DMS79 treated with DMSO at 0.1 percent for 48 hours (cell line): Measurements from ENCODE around the gene FNDC5.
A peak's percentile ranks its signal among the peaks of the same experiment; 100 is the strongest.

Source experiments
- DNase-seq: peaks from one replicate; lab custom pipeline; 2025; lab: John Stamatoyannopoulos, UW

The FNDC5 gene

DNA sequence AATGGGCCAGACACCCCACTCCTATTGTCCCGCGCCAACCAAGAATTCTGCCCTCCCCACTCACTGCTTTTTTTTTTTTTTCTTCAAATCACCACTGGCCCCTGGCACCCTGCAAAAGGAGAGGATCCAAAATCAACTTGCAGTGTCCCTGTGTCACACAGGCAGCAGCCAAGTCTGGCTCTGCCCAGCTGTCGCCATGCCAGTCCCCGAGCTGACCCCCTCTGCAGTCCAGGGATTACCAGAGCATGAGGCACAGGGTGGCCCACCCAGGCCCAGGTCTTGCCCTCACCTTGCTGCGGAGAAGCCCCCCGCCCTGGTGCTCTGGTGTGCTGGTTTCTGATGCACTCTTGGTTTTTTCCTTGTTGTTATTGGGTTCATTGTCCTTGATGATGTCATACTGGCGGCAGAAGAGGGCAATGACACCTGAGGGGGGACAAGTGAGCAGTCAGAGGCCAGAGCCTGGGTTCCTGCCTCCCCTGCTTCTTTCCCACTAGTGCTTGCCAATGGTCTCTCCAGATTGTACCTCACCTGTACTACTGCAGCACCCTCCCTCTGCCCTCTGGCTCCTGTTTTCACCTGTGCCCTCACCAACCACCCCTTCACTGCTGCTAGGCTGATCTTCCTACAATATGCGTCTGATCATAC lies 6.2 kb downstream of the FNDC5 start:
- DNase-seq, result no peak

DNA sequence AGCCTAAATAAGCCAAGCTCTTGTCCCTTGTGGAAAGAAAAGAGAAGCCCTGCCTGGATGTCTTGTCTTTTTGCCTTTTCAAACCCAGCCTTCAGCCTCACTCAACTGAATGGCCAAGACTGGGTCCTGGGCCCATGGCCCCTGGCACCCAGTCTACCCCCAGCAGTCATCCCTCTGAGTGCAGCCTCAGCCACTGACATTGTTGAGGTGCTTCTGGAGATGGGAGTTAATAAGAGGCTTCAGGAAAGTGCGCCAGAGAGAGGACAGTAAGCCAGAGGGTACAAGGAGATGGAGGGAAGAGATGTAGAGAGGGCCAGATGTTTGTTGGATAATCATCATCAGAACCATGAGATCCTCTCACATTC lies 6.8 kb downstream of the FNDC5 start:
- DNase-seq, result no peak

DNA sequence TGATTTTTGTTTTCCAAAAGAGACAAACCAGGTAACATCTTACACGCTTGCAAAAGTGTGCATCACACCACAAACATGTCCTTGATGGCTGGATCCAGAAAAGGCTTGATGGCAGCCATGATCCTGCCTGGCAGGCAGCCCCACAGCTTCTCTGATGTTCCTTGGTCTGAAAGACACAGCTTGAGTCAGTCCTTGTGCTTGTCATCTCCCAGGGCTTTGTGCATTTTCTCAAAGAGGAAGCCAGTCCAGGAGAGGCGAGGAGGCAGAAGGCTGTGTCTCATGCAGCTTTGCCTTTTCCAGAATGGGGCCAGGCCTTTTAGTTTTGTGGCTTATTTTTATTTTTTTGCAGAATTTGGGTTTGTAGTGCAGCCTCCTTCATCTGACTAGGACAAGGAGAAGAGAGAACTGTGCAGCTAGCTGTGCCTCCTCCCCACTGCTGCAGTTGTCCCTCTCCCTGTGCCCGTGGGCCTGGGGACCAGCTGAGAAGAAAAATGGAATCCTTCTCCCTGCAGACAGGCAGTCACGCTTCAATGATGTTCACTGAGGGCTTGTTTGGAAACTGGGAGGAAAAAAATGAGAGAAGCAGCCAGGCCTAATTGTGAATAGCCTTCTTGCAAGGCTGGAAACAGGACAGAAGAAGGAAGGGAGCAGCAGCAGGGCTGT lies 7.4 kb downstream of the FNDC5 start:
- no peak for DNase-seq

DNA sequence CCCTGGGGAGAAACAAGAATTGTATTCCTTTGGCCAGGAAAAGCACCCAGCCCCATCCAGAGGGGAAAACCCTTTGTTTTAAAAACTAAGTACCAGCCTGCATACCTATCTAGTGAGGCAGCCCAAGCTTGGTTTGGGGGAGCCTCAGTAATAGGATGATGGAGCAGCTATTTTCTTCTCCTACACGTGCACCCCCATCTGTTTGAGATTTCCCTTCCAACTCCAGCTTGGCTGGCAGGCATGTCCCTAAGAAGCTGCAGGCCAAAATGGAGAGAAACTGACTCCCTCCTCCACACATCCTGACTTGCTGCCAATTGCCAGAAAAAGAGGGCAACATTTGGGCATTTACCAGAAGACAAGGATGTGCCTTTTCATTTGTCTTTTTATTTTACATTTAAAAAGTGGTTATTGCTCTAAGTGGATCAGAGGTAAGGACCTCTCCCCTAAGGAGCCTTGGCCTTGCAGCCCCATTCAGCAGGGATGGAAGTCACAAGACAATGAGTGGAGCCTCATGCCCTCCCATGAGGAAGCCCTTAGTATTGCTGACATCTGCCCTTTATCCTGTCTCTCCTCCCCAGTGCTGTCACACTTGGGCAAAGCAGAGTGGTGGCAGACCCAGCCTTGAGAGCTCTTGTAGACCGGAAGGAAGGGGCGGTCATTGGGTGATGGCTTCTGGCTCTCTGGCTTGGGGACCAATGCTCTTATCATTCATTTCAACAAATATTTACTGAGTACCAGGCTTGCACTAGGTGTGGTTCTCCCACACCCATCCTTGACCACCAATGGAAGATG lies 8.6 kb downstream of the FNDC5 start:
- DNase-seq, result no peak

DNA sequence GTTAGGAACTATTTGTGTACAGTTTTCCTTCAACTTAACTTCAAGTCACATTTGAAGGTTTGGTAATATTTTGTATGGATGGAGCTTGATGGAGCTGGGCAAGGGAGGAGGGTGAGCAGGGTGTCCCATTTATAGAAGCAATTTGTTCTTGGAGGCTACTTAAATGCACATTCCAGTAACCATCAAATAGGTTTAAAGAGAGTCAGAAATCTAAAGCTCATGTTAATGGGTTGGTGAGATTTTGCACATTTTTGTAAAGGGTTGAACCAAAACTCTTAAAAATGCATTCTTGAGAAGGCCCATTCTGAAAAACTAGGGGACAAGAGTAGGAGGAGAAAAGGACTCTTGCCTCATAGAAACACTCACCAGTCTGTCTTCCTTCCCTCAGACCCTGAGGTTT lies 10.1 kb downstream of the FNDC5 start:
- DNase-seq, result no peak

DNA sequence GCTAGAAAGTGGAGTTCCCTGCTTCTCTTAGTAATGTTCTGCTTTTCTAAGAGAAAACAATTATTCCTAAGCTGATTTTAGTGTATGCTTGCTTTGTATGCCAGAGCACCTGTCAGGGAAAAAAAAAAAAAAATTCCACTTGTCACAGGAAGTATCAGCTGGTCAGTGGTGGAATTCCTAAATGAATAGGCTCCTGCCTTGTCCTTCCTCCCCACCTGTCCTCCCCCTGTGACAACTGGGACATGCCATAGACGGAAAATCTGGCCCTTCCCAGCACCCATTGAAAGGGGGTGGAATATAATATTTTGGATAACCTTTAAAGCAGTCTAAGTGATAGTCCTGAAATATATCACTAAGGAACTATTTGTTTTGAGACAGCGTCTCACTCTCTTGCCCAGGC lies 10.8 kb downstream of the FNDC5 start:
- DNase-seq, result no peak

DNA sequence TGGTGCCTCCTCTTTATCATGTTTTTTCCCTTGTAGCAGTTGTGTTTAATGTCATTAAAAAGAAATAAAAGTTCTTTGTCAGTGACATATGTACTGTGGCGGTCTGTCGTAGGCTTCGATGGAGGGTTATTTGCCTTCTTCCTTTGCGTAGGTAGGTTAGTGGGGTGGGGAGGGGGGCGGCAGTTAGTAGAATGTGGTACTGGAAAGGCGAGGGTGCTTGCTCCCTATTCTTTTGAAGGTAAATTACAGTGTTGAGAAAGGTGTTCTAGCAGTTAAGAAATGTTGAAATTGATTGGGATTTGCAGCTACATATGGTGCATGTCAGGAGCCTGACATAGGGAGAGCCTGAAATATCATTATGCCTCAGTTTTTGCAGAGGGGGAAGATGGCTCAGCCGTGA lies 11.9 kb downstream of the FNDC5 start:
- no peak for DNase-seq

DNA sequence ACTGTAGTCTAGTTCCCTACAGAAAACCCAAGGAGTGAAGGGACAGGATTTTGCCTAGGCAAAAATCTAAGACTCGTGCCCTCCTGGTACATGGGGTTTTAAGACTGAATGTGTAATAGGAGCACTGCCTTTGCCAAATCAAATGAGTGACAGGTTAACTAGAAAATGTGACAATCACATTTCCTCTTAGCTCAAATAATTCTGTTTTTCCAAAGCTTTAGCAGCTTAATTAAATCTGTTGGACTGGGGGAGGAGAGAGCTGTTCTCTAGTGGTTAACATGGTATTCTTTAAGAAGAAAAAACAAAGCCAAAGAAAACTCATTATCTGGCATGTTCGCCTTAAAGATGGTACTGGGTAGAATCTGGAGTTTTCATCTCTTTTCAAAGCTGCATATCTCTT lies 12.6 kb downstream of the FNDC5 start:
- DNase-seq, result no peak

DNA sequence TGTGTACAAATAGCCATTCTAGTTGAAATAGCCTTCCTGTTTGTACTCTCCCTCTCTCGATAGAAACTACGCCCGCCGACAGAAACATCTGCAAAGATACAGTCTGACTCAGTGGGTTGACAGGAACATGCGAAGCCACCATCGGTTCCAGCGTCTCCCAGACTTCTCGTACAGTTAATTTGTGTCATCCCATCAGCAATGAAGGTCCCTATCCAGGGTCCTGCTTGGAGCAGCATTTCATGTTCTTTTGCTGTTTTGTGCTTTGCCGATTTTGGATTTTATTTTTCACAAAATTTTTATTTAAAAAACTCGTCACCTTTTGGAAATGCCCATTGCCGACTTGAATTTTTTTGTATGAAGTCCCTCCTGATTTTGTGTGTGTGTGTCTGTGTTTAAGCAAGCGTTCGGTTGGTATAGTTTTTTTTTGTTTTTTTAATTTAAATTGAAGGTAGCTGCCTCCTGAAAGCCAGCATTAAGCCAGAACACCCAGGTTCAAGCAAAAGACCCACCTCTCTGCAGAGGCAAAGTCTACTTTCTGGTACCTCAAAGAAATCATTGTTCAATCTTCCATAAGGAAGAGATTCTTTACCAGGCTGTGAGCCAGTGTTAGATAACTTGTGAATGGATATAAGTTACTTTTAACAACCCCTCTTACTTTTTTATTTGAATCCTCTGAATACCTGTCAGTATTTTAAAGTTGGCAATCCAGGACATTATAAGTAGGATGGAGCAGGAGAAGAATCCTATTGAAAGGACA lies 14.7 kb downstream of the FNDC5 start:
- DNase-seq, result no peak

DNA sequence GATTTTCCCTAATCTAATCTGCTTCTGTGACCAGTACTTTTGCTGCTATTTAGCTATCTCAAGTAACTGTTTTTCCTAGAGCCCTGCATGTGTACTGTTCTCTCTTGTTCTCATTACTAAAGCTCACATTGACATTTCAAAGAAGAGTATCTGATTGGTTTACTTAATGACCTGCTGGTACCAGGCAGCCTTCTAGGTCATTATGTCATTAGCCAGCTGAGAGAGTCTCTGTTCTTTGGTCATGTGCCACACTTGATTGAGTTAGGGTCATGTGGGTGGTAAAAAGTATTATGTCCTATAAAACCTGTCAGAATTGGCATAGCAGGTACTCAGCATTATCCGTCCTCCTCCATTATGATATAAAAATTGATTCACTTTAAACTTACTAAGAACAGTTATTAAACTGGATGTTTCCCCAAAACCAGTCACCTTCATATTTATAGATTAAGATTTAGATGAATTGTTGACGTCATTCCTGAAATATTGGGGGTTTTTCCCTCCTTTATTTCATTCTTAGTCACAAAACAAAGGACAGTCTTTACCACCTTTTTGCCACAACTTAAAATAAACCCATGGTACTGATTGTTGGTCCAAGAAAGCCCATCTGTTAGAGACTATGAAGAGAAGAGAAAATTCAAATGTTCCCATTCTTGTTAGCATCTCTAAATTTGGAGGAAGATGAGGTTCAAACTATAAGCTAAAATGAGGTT lies 22.2 kb downstream of the FNDC5 start:
- DNase-seq, result no peak

DNA sequence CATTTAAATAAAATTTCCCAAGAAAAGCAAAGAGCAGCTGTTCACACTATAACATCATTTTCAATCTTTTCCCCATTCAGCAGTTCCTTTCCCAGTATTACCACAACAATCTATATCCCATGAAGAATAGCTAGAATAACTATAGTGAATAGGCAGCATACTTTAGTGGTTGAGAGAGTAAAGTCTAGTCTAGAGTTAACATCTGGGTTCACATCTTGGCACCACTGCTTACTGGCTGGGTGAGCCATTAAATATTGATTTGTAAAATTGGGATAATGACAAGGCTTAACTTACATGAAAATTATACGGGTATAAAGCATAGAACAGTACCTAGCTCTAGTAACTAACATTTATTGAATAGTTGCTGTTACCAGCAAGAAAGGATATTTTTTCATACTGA lies 38.8 kb downstream of the FNDC5 start:
- no peak for DNase-seq

DNA sequence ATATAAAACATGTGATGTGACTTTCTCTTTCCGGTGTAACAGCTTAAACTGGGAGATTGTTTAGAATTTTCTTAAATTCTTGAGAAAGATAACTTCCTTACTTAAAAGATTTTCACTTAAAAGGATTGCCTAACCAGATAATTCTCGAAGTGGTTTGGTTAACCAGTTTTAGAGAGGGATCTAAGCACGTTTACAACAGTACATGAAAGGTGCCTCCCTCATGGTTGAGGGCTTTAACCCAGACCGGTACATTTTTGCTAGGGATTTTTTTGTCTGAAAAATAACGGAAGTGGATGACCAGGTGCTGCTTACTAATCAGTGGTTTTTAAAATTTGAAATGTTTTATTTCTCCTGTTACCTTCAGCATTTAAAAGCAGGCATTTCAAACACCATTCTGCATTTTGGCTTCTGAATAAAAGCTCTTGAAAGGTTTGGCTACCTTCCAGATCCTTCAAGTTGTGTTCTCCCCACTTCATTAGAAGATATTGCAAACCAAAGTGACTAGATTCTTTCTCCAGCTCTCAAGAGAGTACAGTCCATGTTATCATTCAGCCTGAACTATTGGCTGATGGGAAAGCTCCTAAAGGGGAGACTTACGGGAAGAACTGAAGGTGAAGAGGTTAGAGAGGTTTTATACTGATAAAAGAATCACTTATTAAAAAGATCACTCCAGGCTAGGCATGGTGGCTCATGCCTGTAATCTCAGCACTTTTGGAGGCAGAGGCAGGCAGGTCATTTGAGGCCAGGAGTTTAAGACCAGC lies 40.4 kb downstream of the FNDC5 start:
- peak; percentile 97 for DNase-seq

DNA sequence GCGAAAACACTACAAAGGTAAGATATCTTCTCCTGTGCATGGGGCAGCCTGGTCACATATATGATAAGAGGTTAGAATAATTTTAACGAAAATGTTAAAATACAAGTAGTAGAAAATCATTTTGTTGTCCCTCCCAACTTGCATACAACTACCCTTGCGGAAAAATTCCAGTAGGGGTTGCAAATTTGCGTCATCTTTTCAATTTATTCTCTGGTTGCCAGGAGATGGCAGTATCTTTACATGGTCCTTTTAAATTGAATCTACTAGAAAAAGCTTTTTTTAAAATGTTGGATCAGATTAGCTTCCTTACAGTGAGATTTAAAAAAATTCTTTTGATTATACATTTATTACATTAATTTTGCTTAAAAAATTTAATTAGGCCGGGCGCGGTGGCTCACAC lies 42.4 kb downstream of the FNDC5 start:
- DNase-seq, result peak; percentile 8

DNA sequence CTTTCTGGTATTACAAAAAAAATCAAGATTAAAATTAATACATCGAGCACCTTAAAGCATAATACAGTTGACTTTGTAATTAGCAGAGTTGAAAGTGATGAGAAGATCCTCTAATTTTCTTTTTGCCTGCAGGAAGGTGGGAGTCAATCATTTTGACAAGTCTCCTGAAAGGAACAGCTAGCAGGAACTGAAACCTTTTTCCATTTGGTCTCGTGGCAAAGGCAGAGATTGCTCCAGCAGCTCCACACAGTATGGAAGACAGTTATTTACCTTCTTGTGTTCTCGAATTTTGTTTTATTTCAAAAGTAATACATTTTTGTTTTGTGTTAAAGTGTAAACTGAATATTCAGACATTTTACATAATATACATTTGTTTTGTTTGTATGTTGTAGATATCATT lies 45.5 kb downstream of the FNDC5 start:
- no peak for DNase-seq

DNA sequence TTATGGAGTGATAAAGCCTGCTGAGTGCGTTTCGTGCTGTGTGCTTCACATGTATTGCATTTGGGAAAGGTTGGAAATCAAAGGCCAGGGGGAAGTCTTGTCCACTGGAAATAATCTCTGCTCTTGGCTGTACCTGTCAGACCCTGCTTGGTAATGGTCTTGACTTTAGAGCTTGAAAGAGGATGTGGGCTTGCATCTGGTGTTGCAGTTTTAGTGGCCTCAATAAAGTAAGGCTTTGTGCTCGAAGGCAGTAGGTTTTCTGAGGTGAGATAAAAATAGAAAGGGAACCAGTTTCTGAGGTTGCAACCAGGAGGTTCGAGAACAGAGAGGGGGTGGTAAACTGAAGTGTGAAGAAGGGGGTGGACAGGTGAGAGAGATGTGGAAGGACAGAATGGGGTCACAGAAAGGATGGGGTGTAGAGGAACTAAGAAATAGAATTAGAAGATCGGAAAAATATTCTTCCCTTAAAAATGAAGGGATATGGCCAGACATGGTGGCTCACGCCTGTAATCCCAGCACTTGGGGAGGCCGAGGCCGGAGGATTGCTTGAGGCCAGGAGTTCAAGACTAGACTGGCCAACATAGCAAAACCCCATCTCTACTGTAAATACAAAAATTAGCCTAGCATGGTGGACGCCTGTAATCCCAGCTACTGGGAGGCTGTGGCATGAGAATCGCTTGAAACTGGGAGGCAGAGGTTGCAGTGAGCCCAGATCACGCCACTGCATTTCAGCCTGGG lies 51.7 kb downstream of the FNDC5 start:
- DNase-seq, result peak; percentile 56

DNA sequence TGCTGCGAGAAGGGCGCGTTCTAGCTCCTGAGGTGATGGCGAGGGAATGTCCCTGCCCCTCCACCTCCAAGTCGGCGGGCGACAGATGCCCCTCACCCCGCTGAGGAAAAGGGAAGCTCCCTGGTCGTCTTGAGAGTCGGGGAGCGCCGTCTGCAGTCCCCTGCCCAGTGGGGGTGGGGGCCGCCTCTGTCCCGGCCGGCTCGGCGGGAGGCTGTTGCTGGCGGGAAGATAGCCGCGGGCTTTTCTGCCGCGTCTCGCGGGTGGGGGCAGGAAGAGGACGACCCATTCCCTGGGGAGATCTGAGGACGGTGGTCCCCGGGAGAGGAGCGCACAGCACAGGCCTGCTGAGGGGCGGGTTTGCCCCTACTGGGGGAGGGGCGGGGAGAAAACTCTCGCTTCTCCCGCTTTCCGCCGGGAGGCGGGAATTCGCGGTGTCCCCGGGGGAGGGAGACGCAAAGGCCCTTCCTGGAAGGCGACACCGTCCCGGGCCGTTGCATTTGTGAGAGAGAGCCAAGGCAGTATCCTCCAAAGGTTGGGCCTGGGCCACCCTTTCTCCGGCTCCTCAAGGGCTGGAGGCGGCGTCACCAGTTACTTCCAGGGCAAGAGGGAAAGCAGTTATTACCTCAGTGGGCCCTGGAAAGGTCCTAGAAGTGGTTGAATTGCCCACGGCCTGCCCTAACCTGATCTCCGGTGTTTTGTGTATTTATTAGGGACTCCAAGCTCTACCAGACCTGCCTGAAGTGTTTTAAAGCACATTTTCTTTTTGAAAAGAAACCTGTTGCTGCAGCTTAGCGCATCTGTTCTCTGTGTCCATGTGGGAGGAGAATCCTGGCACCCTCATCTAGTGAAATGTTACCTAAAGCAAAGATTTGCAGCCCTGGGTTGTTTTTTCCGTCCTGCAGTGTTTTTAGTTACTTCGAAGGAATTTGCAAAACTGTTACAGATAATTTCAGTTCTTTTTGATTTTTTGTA lies 52.6 kb downstream of the FNDC5 start:
- DNase-seq, result peak; percentile 88

DNA sequence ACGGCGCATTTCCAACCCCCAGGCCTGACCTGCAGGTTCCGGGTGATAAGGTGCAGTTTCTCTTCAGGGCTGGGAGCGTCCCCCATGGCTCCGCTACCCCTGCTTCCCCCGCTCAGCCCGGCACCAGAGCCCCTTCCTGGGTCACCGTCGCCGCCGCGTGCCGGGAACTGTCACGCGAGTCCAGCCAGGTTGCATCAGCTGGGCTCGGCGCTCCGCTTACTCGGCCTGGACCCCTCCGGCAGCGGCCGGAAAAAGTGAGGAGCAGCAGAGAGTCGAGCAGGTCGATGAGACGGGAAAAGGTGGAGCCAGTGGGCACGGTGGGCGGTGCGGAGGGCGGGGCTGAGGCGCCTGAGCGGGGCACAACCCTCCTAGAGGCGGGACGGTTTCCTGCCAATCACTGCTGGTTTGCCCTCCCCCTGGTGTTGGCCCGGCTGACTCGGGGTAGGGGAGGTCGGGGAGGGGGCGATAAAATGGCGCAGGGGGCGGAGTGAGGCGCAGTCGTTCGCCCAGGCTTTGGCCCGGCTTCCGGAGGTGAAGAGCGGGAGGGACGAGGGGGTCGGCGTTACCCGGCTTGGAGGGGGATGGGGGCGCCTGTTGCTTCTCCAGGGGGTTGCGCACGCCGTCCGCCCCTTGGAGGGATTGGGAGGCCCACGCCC lies 53.4 kb downstream of the FNDC5 start, which contains the start of the genes S100PBP and YARS1:
S100PBP (plus strand) TSS at position 495 of the 656 bp plus-strand sequence. CDS start 8,447 bp downstream, outside the sequence.
YARS1 (minus strand) TSS at position 200 of the 656 bp plus-strand sequence; CDS start at position 86, 114 bp downstream.
- DNase-seq, result peak; percentile 99

DNA sequence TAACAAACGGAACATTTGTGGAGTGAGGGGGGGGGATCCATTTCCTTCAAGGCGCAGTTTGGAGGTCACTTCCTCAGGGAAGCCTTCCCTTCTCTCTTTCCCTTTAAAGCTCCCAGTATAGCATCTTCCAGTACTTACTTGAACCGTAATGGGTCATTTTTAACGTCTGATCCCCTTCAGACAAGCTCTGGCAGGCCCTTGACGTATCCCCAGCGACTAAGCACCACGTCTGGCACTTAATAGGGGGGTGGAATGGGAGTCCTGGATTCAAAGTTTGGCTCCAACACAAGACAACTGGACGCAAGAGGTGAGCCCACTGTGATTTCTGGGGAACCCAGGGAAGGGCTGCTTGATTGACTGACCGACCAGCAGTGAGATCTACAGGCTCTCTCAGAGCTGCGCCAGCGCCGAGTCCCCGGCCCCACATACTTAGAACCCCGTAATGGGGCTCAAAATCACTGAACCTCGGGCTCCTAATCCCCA lies 54.0 kb downstream of the FNDC5 start:
- peak; percentile 50 for DNase-seq
